SK-N-MC (cell line): ENCODE results near the gene GPR39.

Experiments
- EZH2 ChIP-seq: fragments of 200-600 bp; sonication (generic); IDR thresholded peaks from one replicate; pipeline ENCODE4 v1.6.1; 2017; ENCODE audit warnings: antibody characterized with exemption
- FOXP2 ChIP-seq: optimal IDR thresholded peaks from 2 replicates; pipeline ENCODE3; 2011; ENCODE audit warnings: mild to moderate bottlenecking, moderate library complexity; ENCODE audit not compliant: insufficient read depth; ENCODE audit errors: extremely low read length, control extremely low read depth
- POLR2AphosphoS5 ChIP-seq: IDR thresholded peaks from 2 replicates; pipeline ENCODE4 v1.6.1; 2012; ENCODE audit warnings: mild to moderate bottlenecking, low read depth, low read length, borderline replicate concordance

DNA sequence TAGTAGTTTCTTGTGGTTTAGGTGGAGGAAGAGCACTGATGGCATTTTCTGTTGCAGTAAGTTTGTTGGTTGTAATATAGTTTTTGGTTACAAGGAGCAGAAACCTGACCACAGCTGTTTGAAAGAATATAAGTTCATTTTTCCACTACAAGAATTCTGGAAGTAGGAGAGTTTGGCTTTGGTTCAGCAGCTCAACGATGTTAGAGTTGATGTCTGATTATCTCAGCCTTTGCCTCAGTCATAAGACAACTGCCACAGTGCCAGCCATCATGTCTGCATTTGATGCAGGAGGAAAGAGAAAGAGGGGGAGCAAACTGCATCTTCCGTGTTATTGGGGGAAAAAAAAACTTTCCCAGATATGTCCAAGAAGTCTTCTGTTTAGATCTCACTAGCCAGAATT lies 134.3 kb downstream of the GPR39 start:
- no peak for TF ChIP-seq POLR2AphosphoS5
- TF ChIP-seq EZH2: no peak
- TF ChIP-seq FOXP2: no peak
